Liver (tissue), 9 donors: ENCODE results near the gene ZDHHC9. TPM values are rescaled to one million over a fixed set of nuclear protein-coding genes. Genes with fewer than 3 reads are reported as not detected.

ENCODE experiments used
- DNase-seq: peaks from one replicate; pipeline ENCODE4 v3.0.0-alpha.2; 2017; ENCODE audit warnings: low spot score
- H3K27ac ChIP-seq, 2 donors: one replicate each; pipeline ENCODE4 v1.7.0; 2013; ENCODE audit warnings: inconsistent platforms in 2 of 2, low read length in 2 of 2, control low read depth in 1 of 2, low read depth in 1 of 2, mild to moderate bottlenecking in 1 of 2
- H3K27me3 ChIP-seq, 4 donors: one replicate each; pipeline versions ENCODE4 v1.6.1 to v1.7.0; 2013; ENCODE audit warnings: low read length in 3 of 4, inconsistent platforms in 1 of 4, mild to moderate bottlenecking in 1 of 4, moderate library complexity in 1 of 4; ENCODE audit not compliant: control insufficient read depth in 4 of 4, insufficient read depth in 4 of 4
- H3K36me3 ChIP-seq, 4 donors: one replicate each; pipeline versions ENCODE4 v1.6.1 to v1.7.0; 2013; ENCODE audit warnings: low read length in 3 of 4, mild to moderate bottlenecking in 3 of 4, low read depth in 1 of 4, moderate library complexity in 1 of 4; ENCODE audit not compliant: control insufficient read depth in 4 of 4, insufficient read depth in 3 of 4
- H3K4me1 ChIP-seq, 4 donors: one replicate each; pipeline versions ENCODE4 v1.6.1 to v1.7.0; 2013; ENCODE audit warnings: low read length in 3 of 4, mild to moderate bottlenecking in 3 of 4, moderate library complexity in 1 of 4; ENCODE audit not compliant: control insufficient read depth in 4 of 4, insufficient read depth in 4 of 4
- H3K4me3 ChIP-seq, 3 donors: one replicate each; pipeline versions ENCODE4 v1.6.1 to v1.7.0; 2013; ENCODE audit warnings: low read length in 3 of 3, control low read depth in 1 of 3, low read depth in 1 of 3, mild to moderate bottlenecking in 1 of 3
- H3K9ac ChIP-seq, 2 donors: one replicate each; pipeline ENCODE4 v1.7.0; 2013; ENCODE audit warnings: low read length in 2 of 2, mild to moderate bottlenecking in 2 of 2, moderate library complexity in 2 of 2, control low read depth in 1 of 2, low read depth in 1 of 2
- H3K9me3 ChIP-seq, 4 donors: one replicate each; pipeline versions ENCODE4 v1.6.1 to v1.7.0; 2013; ENCODE audit warnings: low read length in 3 of 4; ENCODE audit not compliant: control insufficient read depth in 4 of 4
- ATF3 ChIP-seq: IDR thresholded peaks from 2 replicates; pipeline ENCODE4 v1.6.1; 2016; ENCODE audit warnings: antibody characterized with exemption
- CTCF ChIP-seq: fragments of 150-350 bp; IDR thresholded peaks from 2 replicates; pipeline ENCODE4 v1.5.1; 2017; ENCODE audit warnings: improper control_type of control experiment, low read depth, low read length; ENCODE audit not compliant: missing input control
- EGR1 ChIP-seq, 2 donors: IDR thresholded peaks; 2 replicates each; pipeline ENCODE4 v1.6.1; 2016 to 2018; ENCODE audit warnings: antibody characterized with exemption in 2 of 2, low read depth in 2 of 2
- FOXA2 ChIP-seq: IDR thresholded peaks from 2 replicates; pipeline ENCODE4 v1.6.1; 2016; ENCODE audit warnings: antibody characterized with exemption
- GABPA ChIP-seq, 2 donors: IDR thresholded peaks in 1 of 2; conservative IDR thresholded peaks in 1 of 2; 2 replicates each; pipeline ENCODE4 v1.6.1; 2016; ENCODE audit warnings: antibody characterized with exemption in 2 of 2, mild to moderate bottlenecking in 1 of 2, moderate library complexity in 1 of 2
- HNF4A ChIP-seq, 2 donors: conservative IDR thresholded peaks; 2 replicates each; pipeline ENCODE4 v1.6.1; 2016; ENCODE audit warnings: antibody characterized with exemption in 2 of 2, mild to moderate bottlenecking in 2 of 2
- JUND ChIP-seq, 2 donors: IDR thresholded peaks; 2 replicates each; pipeline ENCODE4 v1.6.1; 2016; ENCODE audit warnings: antibody characterized with exemption in 2 of 2
- NR2F2 ChIP-seq: IDR thresholded peaks from 2 replicates; pipeline ENCODE4 v1.6.1; 2016; ENCODE audit warnings: antibody characterized with exemption
- RAD21 ChIP-seq, 2 donors: IDR thresholded peaks; 2 replicates each; pipeline ENCODE4 v1.6.1; 2016; ENCODE audit warnings: antibody characterized with exemption in 2 of 2, mild to moderate bottlenecking in 2 of 2
- REST ChIP-seq: IDR thresholded peaks from 2 replicates; pipeline ENCODE4 v1.6.1; 2016; ENCODE audit warnings: antibody characterized with exemption, mild to moderate bottlenecking
- RXRA ChIP-seq, 2 donors: IDR thresholded peaks; 2 replicates each; pipeline ENCODE4 v1.6.1; 2017 to 2018; ENCODE audit warnings: antibody characterized with exemption in 2 of 2, mild to moderate bottlenecking in 1 of 2
- YY1 ChIP-seq: IDR thresholded peaks from 2 replicates; pipeline ENCODE4 v1.6.1; 2016; ENCODE audit warnings: antibody characterized with exemption, mild to moderate bottlenecking
- ZBTB33 ChIP-seq: IDR thresholded peaks from 2 replicates; pipeline ENCODE4 v1.6.1; 2016; ENCODE audit warnings: antibody characterized with exemption
- WGBS: extraction: QIAGEN DNeasy Blood & Tissue Kit; methylation state at CpG from one replicate; pipeline ENCODE4 v1.1.7; 2013; 5-methylcytosine and 5-hydroxymethylcytosine counted together
- polyA plus RNA-seq, 2 donors: library from polyadenylated mRNA; stranded (reverse) in 1 of 2; unstranded in 1 of 2; fragments of 200-250 nt in 1 of 2; fragments of >200 nt in 1 of 2; fragmentation: Nextera tagmentation in 1 of 2; extraction: Ambion mirVana in 1 of 2; gene quantifications; one replicate each; pipeline versions ENCODE4 v1.2.1 to v1.2.3, GENCODE V29; 2013 to 2015
- total RNA-seq, 2 donors: library from RNA; depleted of rRNA; stranded (reverse); fragments of >200 nt; gene quantifications; one replicate each; pipeline ENCODE4 v1.2.3, GENCODE V29; 2014
- donor health status: healthy.
- donor health status: healthy.
- donor health status: healthy.
- donor health status: healthy.
- donor health status: healthy.

The ZDHHC9 gene
- total and polyA plus RNA-seq, 4 donors: 10.2 to 26.8 (median 24.3) TPM

- Histone ChIP-seq H3K27ac (no peak overlapping the region), H3K4me3 (no peak overlapping the region), H3K36me3 (peaks cover 0 to 6% (median 2%) of the 10 kb centered on the region in 4 donors), H3K9me3 (no peaks in the 10 kb centered on the region), H3K9ac (no peak overlapping the region), H3K27me3 (no peaks in the 10 kb centered on the region), H3K4me1 (peaks cover 0 to 7% (median 2%) of the 10 kb centered on the region in 4 donors)
- WGBS: 79% methylated on average over 2 of the region's 2 CpGs
- no peak for DNase-seq
- TF ChIP-seq ATF3 (no peak), CTCF (peak; percentile 46), RAD21 (IDR thresholded peaks at IDR 0.05) (peak; percentile 62 to 74), NR2F2 (no peak), ZBTB33 (no peak), JUND (IDR thresholded peaks at IDR 0.05) (no peak)
Observed at GRCh38 chrX:129823115-129823514, 20.6 kb downstream of the ZDHHC9 start.

- H3K9ac ChIP-seq: no peak overlapping the region
- no peak for TF ChIP-seq ZBTB33
- no peak overlapping the region for H3K4me3 ChIP-seq
- no peak for DNase-seq
- H3K27ac ChIP-seq: no peak overlapping the region
- H3K4me1 ChIP-seq: no peaks in the 10 kb centered on the region
- no peaks in the 10 kb centered on the region for H3K27me3 ChIP-seq
- 97% methylated on average over 2 of the region's 2 CpGs for WGBS
- H3K36me3 ChIP-seq: peaks cover 0 to 9% (median under 1%) of the 10 kb centered on the region in 4 donors
- no peaks in the 10 kb centered on the region for H3K9me3 ChIP-seq
Observed at GRCh38 chrX:129818123-129818522, 25.6 kb downstream of the ZDHHC9 start.

- no peaks in the 10 kb centered on the region for H3K4me1 ChIP-seq
- TF ChIP-seq RXRA (IDR thresholded peaks at IDR 0.05): no peak
- TF ChIP-seq ZBTB33: no peak
- no peak for TF ChIP-seq EGR1 (IDR thresholded peaks at IDR 0.05; ENCODE audit: low read depth in 2 of 2)
- TF ChIP-seq REST: no peak
- no peak for TF ChIP-seq RAD21 (IDR thresholded peaks at IDR 0.05)
- no peak for TF ChIP-seq GABPA (IDR thresholded peaks at IDR 0.05 in 1 of 2, conservative IDR thresholded peaks at IDR 0.05 in 1 of 2)
- TF ChIP-seq ATF3: no peak
- TF ChIP-seq YY1: no peak
- TF ChIP-seq FOXA2: no peak
- no peak for TF ChIP-seq HNF4A (conservative IDR thresholded peaks at IDR 0.05)
Observed at GRCh38 chrX:129813662-129814368, 29.9 kb downstream of the ZDHHC9 start.

More at GRCh38 chrX:129813662-129814368, 29.9 kb downstream of the ZDHHC9 start:
- Histone ChIP-seq H3K36me3 (peaks cover 0 to 28% (median 2%) of the 10 kb centered on the region in 4 donors), H3K9me3 (no peaks in the 10 kb centered on the region), H3K27ac (no peak overlapping the region), H3K9ac (no peak overlapping the region), H3K4me3 (no peak overlapping the region), H3K27me3 (no peaks in the 10 kb centered on the region)
- no peak for DNase-seq
- WGBS: 91% methylated on average over 6 of the region's 6 CpGs
